Frontal cortex (tissue), 4 donors: ENCODE measurements around the gene TM4SF1. TPM values are rescaled to one million over a fixed set of nuclear protein-coding genes. Genes with fewer than 3 reads are reported as not detected.

Experiments
- DNase-seq, 2 donors: peaks; one replicate each; pipeline ENCODE4 v3.0.0; 2012; ENCODE audit warnings: low spot score in 2 of 2
- FAIRE-seq: peaks from 2 replicates; lab custom pipeline; 2012; peaks lifted over from hg19 to GRCh38; lab: Jason Lieb, UNC
- total RNA-seq: library from RNA; depleted of rRNA; stranded (reverse); fragments of >200 nt; gene quantifications from one replicate; pipeline ENCODE4 v1.2.3, GENCODE V29; 2014
- donor health status: control.
- donor health status: control.
- donor health status: control.

The TM4SF1 gene
- total RNA-seq, 1 donor from 2014 or later, result 15.1 TPM

GRCh38 chr3:149321136-149321535 is 56.3 kb downstream of the TM4SF1 start:
- FAIRE-seq, result no peak
- DNase-seq, result no peak

- DNase-seq, result no peak
- FAIRE-seq, result no peak
Measured at GRCh38 chr3:149319750-149320149, 57.7 kb downstream of the TM4SF1 start.

Other genes with a start within 250 kb of the TM4SF1 start
- 22.0 TPM for gene HPS3, start 248.0 kb downstream of the TM4SF1 start, total RNA-seq
- not detected for gene CP, start 155.8 kb downstream of the TM4SF1 start, total RNA-seq
- gene TM4SF18, start 44.0 kb downstream of the TM4SF1 start, total RNA-seq, result 3.7 TPM
- gene TM4SF4, start 97.0 kb upstream of the TM4SF1 start, total RNA-seq, result not detected